NCI-H1092 treated with DMSO at 0.1 percent for 48 hours (cell line): ENCODE measurements around the gene HMSD.

Experiments
- DNase-seq: peaks from one replicate; lab custom pipeline; 2025; lab: John Stamatoyannopoulos, UW

The HMSD gene

DNA sequence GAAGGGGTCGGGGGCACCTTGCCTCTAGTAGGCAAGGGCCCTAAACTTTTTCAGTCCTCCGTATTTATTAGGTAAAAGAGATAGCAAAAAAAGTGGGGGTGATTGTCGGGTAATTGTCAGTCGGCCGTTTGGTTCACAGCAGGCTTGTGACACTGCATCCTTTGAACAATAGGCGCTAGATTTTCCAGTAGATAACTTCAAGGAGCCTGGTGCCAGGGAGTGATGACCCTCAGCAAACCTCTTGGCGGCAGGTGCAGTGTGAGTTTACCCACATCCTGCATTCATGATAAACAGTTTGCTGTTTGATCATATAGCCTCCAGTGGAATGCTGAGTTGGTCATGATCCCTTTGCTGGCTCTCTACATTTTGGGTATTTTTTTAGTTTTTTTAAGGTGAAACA lies 43.6 kb downstream of the HMSD start:
- no peak for DNase-seq

DNA sequence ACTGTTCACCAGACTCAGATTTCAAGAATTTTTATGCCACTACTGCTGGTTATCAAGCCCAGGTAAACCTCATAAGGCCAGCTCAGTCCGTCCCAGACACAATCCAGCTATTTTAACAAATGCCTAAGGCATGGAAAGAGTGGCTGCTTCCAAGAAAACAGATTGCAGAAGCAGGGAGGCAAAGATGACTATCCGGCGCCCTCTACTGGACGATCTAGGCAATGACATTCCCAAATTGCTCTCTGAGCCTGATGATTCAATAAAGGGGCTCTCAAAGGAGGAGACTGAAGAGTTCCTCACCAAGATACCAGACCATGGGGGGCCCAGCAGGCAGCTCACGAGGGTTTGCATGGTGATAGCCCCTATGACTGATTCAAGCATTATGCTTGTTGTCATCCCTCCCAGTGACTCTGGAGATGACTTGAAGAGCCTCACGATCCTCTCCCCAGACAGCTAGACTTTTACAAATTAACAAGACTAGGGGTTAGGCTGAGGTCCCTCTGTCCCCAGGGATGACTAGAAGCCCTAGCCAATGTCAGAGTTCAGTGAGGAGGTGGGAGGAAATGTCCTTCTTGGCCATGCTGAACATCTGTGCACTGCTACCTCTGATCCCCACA lies 45.8 kb downstream of the HMSD start:
- peak; percentile 57 for DNase-seq

DNA sequence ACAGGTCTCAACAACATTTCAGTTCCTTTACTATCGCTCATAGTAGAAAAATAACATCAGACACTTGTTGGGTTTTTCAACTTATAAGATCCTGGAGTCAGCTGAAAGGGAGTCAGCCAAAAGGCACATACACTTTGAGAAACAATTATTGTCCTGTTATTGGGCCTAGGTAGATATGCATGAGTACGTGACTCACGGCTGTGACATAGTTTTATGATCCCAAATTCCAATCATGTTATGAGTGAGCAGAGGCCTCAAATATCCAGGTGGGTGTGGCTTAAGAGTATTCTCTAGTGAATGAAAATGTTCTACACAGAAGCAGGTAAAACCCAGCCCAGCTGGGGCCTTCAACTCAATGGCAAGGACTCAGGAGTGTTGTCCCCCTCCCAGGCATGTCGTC lies 47.9 kb downstream of the HMSD start:
- no peak for DNase-seq

DNA sequence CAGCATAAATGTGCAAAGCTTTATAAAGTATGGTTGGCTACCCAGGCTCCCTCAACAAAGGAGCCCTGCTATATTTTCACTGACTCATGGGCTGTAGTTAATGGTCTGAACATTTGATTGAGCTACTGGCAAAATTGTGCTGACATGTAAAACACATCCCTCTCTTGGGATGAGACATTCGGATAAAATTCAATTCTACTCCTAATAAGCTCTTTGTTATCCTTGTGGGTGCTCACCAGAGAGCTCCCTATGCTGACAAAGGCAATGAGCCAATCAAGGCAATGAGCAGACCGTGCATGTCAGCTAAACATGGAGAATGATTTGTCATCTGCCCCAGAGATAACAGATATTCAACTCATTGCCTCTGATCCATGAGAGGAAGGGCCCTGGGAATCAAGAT lies 48.5 kb downstream of the HMSD start:
- no peak for DNase-seq

DNA sequence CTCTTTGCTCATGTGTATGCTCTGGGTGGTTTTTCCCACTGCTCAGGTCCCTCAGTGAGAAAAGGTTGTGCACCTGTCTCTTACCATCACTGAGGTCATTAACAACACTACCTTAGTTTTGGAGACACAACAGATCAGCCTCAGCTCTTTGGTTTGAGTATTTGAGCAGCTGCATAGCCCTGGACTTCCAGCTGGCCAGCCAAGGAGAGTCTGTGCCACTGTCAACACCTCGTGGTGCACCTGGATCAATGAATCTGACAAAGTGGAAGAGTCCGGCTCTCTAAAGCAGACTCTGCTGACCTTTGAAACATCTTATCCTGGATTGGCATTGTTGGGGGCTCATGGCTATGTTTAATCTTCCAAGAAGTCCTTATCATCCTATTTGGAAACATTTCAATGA lies 50.8 kb downstream of the HMSD start:
- DNase-seq = peak; percentile 41

DNA sequence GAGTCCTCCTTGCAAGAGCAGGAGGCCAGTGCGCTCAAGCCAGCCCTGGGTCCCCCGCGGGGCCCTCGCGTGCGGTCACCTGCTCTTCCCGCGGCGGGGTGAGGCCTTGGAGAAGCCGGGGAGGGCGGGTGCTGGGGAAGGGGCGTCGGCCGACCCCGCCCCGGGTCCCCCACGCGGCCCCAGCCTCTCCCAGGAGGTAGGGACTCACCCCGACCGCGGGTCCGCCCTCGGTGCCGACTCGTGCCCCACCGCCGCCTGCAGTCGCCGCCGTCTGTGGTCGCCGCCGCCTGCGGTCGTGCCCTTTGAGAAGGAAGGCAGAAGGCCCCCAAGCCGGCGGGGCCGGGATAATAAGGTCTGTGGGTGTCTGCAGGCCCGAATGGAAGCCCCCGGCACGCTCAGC lies 53.5 kb downstream of the HMSD start:
- DNase-seq = no peak

DNA sequence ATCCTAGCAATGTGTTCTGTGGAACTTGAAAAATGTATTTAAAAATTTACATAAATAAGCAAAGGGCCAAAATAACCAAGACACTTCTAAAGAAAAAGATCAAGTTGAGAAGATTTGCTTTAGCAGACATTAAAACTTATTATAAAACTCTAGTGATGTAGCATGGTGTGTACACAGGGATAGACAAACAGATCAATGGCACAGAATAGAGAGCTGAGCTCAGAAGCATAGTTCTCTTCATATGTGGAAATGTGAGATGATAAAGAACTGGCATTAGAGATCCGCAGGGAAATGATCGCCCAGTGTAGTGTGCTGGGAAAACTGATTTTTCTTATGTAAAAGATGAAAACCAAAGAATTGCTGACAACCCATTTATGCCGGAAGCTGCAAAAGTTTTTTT lies 60.2 kb downstream of the HMSD start:
- no peak for DNase-seq
